K562 (cell line): Measurements from ENCODE around the gene OSGEP. TPM values are rescaled to one million over a fixed set of nuclear protein-coding genes. Genes with fewer than 3 reads are reported as not detected.
A peak's percentile ranks its signal among the peaks of the same experiment; 100 is the strongest.

Experiments used
- BRD9 ChIP-seq: fragments of 450-650 bp; IDR thresholded peaks from 2 replicates; pipeline ENCODE4 v1.6.1; 2018; ENCODE audit warnings: low read depth; ENCODE audit not compliant: partially characterized antibody
- CEBPG ChIP-seq, 3 experiments: fragments of 200-800 bp in 1 of 3; sonication (Bioruptor generic) in 1 of 3; sonication (generic) in 1 of 3; formaldehyde crosslinking in 1 of 3; IDR thresholded peaks in 2 of 3; conservative IDR thresholded peaks in 1 of 3; 2 replicates each; pipeline versions ENCODE4 v1.6.1 to v1.8.0; 2016 to 2022; ENCODE audit warnings: missing compliant biosample characterization in 2 of 3, missing genetic modification characterization in 2 of 3, mild to moderate bottlenecking in 1 of 3, missing genetic modification reagents in 1 of 3
- HNRNPH1 ChIP-seq: fragments of 200-400 bp; formaldehyde crosslinking; optimal IDR thresholded peaks from 2 replicates; pipeline ENCODE3; 2017; ENCODE audit warnings: low read depth, mild to moderate bottlenecking, low read length, moderate library complexity
- MXI1 ChIP-seq: IDR thresholded peaks from 2 replicates; pipeline ENCODE4 v1.6.1; 2011; ENCODE audit warnings: low read depth, mild to moderate bottlenecking, improper control_type of control experiment, low read length
- MYNN ChIP-seq, 2 experiments: sonication (generic); formaldehyde crosslinking in 1 of 2; IDR thresholded peaks; 2 replicates each; pipeline versions ENCODE4 v1.5.0 to v1.6.1; 2016 to 2020; ENCODE audit warnings: antibody characterized with exemption in 1 of 2, missing genetic modification reagents in 1 of 2
- NR2C1 ChIP-seq, 2 experiments: fragments of 450-650 bp; IDR thresholded peaks; 2 replicates each; pipeline ENCODE4 v1.6.1; 2017; ENCODE audit warnings: mild to moderate bottlenecking in 2 of 2, antibody characterized with exemption in 1 of 2, inconsistent platforms in 1 of 2, missing compliant biosample characterization in 1 of 2, missing genetic modification characterization in 1 of 2
- NR3C1 ChIP-seq: sonication (generic); formaldehyde crosslinking; IDR thresholded peaks from 2 replicates; pipeline ENCODE4 v1.8.1; 2022; ENCODE audit warnings: missing genetic modification reagents
- POLR2H ChIP-seq: IDR thresholded peaks from 2 replicates; pipeline ENCODE4 v1.6.1; 2016; ENCODE audit warnings: missing genetic modification characterization, low read depth, mild to moderate bottlenecking, control low read depth, missing compliant biosample characterization, moderate library complexity
- RBM15 ChIP-seq: fragments of 200-400 bp; formaldehyde crosslinking; IDR thresholded peaks from 2 replicates; pipeline ENCODE4 v1.6.1; 2018; ENCODE audit warnings: mild to moderate bottlenecking, low read length, moderate library complexity; ENCODE audit not compliant: insufficient read depth
- RFX7 ChIP-seq: fragments of 250-450 bp; sonication (Bioruptor Pico); IDR thresholded peaks from 2 replicates; pipeline ENCODE4 v1.5.1; 2021; ENCODE audit warnings: mild to moderate bottlenecking
- polyA plus RNA-seq, 8 experiments: library from polyadenylated mRNA; depleted of rRNA in 4 of 8; stranded (reverse) in 5 of 8; unstranded in 3 of 8; fragments of >200 nt; fragmentation: Nextera tagmentation in 2 of 8; fragmentation: Illumina TruSeq in 1 of 8; extraction: Ambion mirVana in 2 of 8; extraction: Trizol in 1 of 8; gene quantifications; 2 replicates each; pipeline versions ENCODE4 v1.2.1 to v1.2.3, GENCODE V29; 2011 to 2014; ENCODE audit warnings: inconsistent platforms in 1 of 8, missing spikeins in 1 of 8
- total RNA-seq, 7 experiments: library from RNA; depleted of rRNA in 6 of 7; stranded (reverse); fragments of >200 nt in 6 of 7; fragmentation: Illumina TruSeq in 2 of 7; extraction: Trizol in 2 of 7; gene quantifications; 2 replicates each; pipeline versions ENCODE4 v1.2.1 to v1.2.3, GENCODE V29; 2011 to 2021; ENCODE audit warnings: low replicate concordance in 1 of 7
- TF ChIP-seq, protein P1 (sequence below): fragments of 450-650 bp; IDR thresholded peaks from 2 replicates; pipeline ENCODE4 v1.6.1; 2018; ENCODE audit not compliant: partially characterized antibody
- TF ChIP-seq, protein P2 (sequence below): sonication (generic); formaldehyde crosslinking; IDR thresholded peaks from 2 replicates; pipeline ENCODE4 v1.8.0; 2022; ENCODE audit warnings: mild to moderate bottlenecking, missing genetic modification reagents
- TF ChIP-seq, protein P3 (sequence below): fragments of 250-450 bp; sonication (Bioruptor Pico); IDR thresholded peaks from 2 replicates; pipeline ENCODE4 v1.5.0; 2021; ENCODE audit warnings: mild to moderate bottlenecking, moderate library complexity
- TF ChIP-seq, protein P4 (sequence below): IDR thresholded peaks from 2 replicates; pipeline ENCODE4 v1.6.1; 2012; ENCODE audit warnings: low read depth, low read length, improper control_type of control experiment, borderline replicate concordance

OSGEP gene
- total and polyA plus RNA-seq, 9 of the 15 experiments (the other 6 are each of a cell fraction or from before 2014, with no cell fraction given) = 32.1 to 59.2 (median 44.1) TPM

DNA sequence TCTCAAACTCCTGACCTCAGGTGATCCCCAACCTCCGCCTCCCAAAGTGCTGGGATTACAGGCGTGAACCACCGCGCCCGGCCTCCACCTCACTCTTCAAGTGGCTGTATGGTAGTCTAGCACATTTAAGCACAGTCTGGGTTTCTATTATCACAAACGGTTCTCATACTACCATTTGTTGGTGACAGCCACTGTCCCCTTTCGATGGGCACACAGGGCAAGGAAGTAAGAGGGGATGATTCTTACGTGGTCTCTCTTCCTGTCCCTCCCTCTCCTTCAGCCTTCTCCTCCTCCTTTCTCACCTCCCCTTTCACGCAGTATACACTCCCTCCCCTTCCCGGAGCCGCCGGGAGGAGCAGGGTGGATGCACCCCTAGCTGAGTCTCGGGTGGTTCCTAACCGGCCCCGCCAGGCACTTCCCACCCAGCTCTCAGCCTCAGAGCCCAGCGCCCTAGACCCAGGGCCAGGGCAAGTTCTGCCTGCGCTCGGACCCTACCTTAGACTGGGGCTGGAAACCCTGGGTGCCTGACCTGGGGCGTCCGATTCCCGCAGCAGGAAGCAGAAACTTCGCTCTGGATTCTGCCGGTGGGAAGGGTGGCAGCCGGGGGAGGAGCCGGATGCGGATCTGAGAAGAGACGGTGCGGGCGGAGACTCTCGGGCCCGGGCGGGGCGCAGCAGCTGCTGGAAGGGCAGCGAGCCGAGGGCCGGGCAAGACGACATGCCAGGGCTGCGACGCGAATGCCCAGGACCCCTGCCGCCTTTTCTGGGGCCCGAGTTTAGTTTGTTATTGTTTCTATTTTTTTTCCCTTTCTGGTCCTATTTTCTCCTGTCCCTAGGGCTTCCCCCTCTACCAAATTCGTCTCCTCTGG lies 41.5 kb downstream of the OSGEP start, which contains the start of gene TEP1 (continued):
- TF ChIP-seq RBM15 (no peak), MYNN (IDR thresholded peaks at IDR 0.05) (no peak; the same call in 1 of the 2 replicates), MYNN (CRISPR knock-in tag; IDR thresholded peaks at IDR 0.05) (no peak), NR3C1 (CRISPR knock-in tag) (no peak), RFX7 (CRISPR knock-in tag) (no peak), HNRNPH1 (no peak), POLR2H (tag) (peak; percentile 72), MXI1 (no peak), CEBPG (CRISPR knock-in tag; IDR thresholded peaks at IDR 0.05) (no peak), CEBPG (tag; conservative IDR thresholded peaks at IDR 0.05 in 1 of 2, IDR thresholded peaks at IDR 0.05 in 1 of 2) (no peak), BRD9 (no peak), NR2C1 (IDR thresholded peaks at IDR 0.05) (no peak), NR2C1 (tag; IDR thresholded peaks at IDR 0.05) (no peak)
- TF ChIP-seq, protein P1, sequence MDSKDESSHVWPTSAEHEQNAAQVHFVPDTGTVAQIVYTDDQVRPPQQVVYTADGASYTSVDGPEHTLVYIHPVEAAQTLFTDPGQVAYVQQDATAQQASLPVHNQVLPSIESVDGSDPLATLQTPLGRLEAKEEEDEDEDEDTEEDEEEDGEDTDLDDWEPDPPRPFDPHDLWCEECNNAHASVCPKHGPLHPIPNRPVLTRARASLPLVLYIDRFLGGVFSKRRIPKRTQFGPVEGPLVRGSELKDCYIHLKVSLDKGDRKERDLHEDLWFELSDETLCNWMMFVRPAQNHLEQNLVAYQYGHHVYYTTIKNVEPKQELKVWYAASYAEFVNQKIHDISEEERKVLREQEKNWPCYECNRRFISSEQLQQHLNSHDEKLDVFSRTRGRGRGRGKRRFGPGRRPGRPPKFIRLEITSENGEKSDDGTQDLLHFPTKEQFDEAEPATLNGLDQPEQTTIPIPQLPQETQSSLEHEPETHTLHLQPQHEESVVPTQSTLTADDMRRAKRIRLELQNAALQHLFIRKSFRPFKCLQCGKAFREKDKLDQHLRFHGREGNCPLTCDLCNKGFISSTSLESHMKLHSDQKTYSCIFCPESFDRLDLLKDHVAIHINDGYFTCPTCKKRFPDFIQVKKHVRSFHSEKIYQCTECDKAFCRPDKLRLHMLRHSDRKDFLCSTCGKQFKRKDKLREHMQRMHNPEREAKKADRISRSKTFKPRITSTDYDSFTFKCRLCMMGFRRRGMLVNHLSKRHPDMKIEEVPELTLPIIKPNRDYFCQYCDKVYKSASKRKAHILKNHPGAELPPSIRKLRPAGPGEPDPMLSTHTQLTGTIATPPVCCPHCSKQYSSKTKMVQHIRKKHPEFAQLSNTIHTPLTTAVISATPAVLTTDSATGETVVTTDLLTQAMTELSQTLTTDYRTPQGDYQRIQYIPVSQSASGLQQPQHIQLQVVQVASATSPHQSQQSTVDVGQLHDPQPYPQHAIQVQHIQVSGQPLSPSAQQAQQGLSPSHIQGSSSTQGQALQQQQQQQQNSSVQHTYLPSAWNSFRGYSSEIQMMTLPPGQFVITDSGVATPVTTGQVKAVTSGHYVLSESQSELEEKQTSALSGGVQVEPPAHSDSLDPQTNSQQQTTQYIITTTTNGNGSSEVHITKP = peak; percentile 57
- TF ChIP-seq, protein P2, sequence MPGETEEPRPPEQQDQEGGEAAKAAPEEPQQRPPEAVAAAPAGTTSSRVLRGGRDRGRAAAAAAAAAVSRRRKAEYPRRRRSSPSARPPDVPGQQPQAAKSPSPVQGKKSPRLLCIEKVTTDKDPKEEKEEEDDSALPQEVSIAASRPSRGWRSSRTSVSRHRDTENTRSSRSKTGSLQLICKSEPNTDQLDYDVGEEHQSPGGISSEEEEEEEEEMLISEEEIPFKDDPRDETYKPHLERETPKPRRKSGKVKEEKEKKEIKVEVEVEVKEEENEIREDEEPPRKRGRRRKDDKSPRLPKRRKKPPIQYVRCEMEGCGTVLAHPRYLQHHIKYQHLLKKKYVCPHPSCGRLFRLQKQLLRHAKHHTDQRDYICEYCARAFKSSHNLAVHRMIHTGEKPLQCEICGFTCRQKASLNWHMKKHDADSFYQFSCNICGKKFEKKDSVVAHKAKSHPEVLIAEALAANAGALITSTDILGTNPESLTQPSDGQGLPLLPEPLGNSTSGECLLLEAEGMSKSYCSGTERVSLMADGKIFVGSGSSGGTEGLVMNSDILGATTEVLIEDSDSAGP (CRISPR knock-in tag) = no peak
- TF ChIP-seq, protein P3, sequence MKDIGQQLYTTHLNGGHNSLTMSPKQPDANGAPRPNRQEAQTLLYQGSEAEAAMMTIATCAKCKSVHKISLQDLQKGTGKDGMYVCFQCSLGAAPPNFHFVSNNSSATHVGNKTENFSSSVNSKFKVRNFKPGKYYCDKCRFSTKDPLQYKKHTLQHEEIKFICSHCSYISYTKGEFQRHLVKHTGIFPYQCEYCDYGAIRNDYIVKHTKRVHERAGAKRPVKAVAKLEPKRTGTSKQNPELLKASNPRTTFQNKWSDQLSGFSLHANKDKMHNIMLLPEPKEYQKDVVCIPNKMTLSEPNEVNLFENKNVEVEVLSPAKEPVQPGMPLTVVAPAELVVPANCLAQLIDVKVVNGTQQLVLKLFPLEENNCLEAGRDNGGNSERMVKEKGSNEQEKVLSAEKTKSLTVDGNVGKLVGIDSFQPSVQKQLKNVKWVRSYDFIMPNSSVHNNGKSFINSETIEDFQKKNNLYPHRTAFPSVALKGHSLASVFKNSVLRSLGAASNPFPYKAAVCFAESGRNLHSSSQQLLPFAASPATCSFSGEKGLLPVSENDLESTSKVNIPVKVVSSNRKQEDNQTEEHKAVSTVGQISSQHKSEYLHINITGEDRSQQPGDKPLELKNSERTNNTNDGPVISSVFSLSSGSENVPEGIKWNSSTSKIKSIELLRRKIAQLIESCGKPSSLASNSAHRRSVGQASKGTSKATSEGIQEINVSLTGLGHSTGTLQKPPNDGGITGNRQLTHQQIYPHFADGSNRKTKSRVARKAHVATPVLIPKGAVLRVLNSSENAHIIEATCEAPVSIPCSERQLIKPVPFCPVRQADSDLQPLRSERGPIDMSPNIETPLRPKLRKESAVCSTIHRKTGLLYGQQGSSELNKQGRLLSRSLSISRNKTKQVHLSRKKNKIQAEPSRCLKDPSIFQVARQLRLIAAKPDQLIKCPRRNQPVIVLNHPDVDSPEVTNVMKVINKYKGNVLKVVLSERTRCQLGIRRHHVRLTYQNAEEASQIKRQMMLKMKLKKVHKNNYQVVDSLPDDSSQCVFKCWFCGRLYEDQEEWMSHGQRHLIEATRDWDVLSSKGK (CRISPR knock-in tag) = no peak
- TF ChIP-seq, protein P4, sequence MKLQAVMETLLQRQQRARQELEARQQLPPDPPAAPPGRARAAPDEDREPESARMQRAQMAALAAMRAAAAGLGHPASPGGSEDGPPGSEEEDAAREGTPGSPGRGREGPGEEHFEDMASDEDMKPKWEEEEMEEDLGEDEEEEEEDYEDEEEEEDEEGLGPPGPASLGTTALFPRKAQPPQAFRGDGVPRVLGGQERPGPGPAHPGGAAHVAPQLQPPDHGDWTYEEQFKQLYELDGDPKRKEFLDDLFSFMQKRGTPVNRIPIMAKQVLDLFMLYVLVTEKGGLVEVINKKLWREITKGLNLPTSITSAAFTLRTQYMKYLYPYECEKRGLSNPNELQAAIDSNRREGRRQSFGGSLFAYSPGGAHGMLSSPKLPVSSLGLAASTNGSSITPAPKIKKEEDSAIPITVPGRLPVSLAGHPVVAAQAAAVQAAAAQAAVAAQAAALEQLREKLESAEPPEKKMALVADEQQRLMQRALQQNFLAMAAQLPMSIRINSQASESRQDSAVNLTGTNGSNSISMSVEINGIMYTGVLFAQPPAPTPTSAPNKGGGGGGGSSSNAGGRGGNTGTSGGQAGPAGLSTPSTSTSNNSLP = no peak
